A549 treated with AZD9567 at 1 μM for 4 hours (cell line): Measurements from ENCODE around the gene MKRN3. TPM values are rescaled to one million over a fixed set of nuclear protein-coding genes. Genes with fewer than 3 reads are reported as not detected.

ENCODE experiments used
- total RNA-seq: library from RNA; stranded (reverse); fragments of 200-300 nt; extraction: Qiagen RNA extraction; gene quantifications from 5 replicates; pipeline ENCODE4 v1.2.3, GENCODE V29; 2022; ENCODE audit not compliant: insufficient read depth

The MKRN3 gene
- total RNA-seq: 1.5 to 2.7 TPM (median 2.2 TPM) in 5 replicates

GRCh38 chr15:23565395-23566070 is at the start of gene MKRN3:
Gene MKRN3 (plus strand): TSS chr15:23565674. CDS start chr15:23565783, 109 bp downstream.

Other genes with a start within 250 kb of the MKRN3 start
- not detected in 5 replicates for gene GOLGA6L26, start 231.5 kb upstream of the MKRN3 start, total RNA-seq
- 0.20 to 0.25 TPM (median 0.20 TPM) in 4 of 5 replicates, not detected in the other for gene GOLGA8S, start 210.9 kb upstream of the MKRN3 start, total RNA-seq
- gene GOLGA6L2, start 118.4 kb upstream of the MKRN3 start, total RNA-seq: not detected in 5 replicates
- not detected in 5 replicates for gene MAGEL2, start 82.2 kb downstream of the MKRN3 start, total RNA-seq
- 0.06 TPM in 2 of 5 replicates, not detected in the others for gene NDN, start 121.6 kb downstream of the MKRN3 start, total RNA-seq